8988T (cell line): ENCODE results near the gene DNMT3A.
A peak's percentile ranks its signal among the peaks of the same experiment; 100 is the strongest.

Experiments
- DNase-seq: peaks from one replicate; pipeline ENCODE4 v3.0.0; 2011

DNMT3A gene

GRCh38 chr2:25302758-25303375 lies 38.9 kb downstream of the DNMT3A start:
- DNase-seq, result no peak

- no peak for DNase-seq
These were observed 40.0 kb downstream of the DNMT3A start for GRCh38 chr2:25301453-25302352.

GRCh38 chr2:25300001-25300400 lies 41.7 kb downstream of the DNMT3A start:
- DNase-seq, result no peak

GRCh38 chr2:25298776-25299431 lies 42.8 kb downstream of the DNMT3A start:
- DNase-seq, result no peak

- no peak for DNase-seq
These were observed 44.0 kb downstream of the DNMT3A start for GRCh38 chr2:25297738-25298137.

- DNase-seq, result no peak
These were observed 46.1 kb downstream of the DNMT3A start for GRCh38 chr2:25295621-25296020.

GRCh38 chr2:25294573-25295462 lies 46.9 kb downstream of the DNMT3A start:
- peak; percentile 65 for DNase-seq

GRCh38 chr2:25293958-25294562 lies 47.7 kb downstream of the DNMT3A start:
- no peak for DNase-seq

- no peak for DNase-seq
These were observed 48.6 kb downstream of the DNMT3A start for GRCh38 chr2:25293145-25293544.

GRCh38 chr2:25292408-25292807 lies 49.3 kb downstream of the DNMT3A start:
- no peak for DNase-seq

GRCh38 chr2:25290811-25291495 lies 50.8 kb downstream of the DNMT3A start:
- no peak for DNase-seq

GRCh38 chr2:25286723-25287483 lies 54.8 kb downstream of the DNMT3A start:
- no peak for DNase-seq

- DNase-seq, result no peak
These were observed 55.7 kb downstream of the DNMT3A start for GRCh38 chr2:25286025-25286400.

- DNase-seq, result no peak
These were observed 56.3 kb downstream of the DNMT3A start for GRCh38 chr2:25285265-25286024.

GRCh38 chr2:25284756-25285155 lies 57.0 kb downstream of the DNMT3A start:
- no peak for DNase-seq

GRCh38 chr2:25283921-25284320 lies 57.8 kb downstream of the DNMT3A start:
- DNase-seq, result no peak

GRCh38 chr2:25281941-25282340 lies 59.8 kb downstream of the DNMT3A start:
- DNase-seq, result no peak

- DNase-seq, result no peak
These were observed 60.2 kb downstream of the DNMT3A start for GRCh38 chr2:25281522-25281921.

GRCh38 chr2:25280051-25280687 lies 61.6 kb downstream of the DNMT3A start:
- DNase-seq, result no peak
